ENCODE data around the gene FGFR2. TPM values are rescaled to one million over a fixed set of nuclear protein-coding genes. Genes with fewer than 3 reads are reported as not detected.

FGFR2 gene
- total RNA-seq, 2 experiments from 2014 or later: not detected

GRCh38 chr10:121511460-121511859 is 86.8 kb downstream of the FGFR2 start:
- BruUV-seq (replicated peaks): no TSS peak
- H3K4me1 ChIP-seq (ENCODE audit: insufficient read depth, low read length, poor library complexity, severe bottlenecking): no peaks in the 10 kb centered on the region
- H3K9me2 ChIP-seq (ENCODE audit: insufficient read depth, low read length): no peaks in the 10 kb centered on the region
- no peak overlapping the region for H3K4me3 ChIP-seq (ENCODE audit: low read depth, low read length, poor library complexity, severe bottlenecking)
- POLR2A ChIA-PET: no interaction called here
- CTCF ChIA-PET (ENCODE audit: unreplicated experiment): no interaction called here
- no peak for DNase-seq (ENCODE audit: low spot score)
- intact Hi-C loops (cut with micrococcal nuclease; ENCODE audit: unreplicated experiment): no loop called here
- no peaks in the 10 kb centered on the region for H3K36me3 ChIP-seq (ENCODE audit: insufficient read depth, low read length)
- H3K4me2 ChIP-seq (ENCODE audit: low read length): no peak overlapping the region
- H3K9me3 ChIP-seq (ENCODE audit: low read length): no peaks in the 10 kb centered on the region
- TF ChIP-seq CTCF (conservative IDR thresholded peaks at IDR 0.05; ENCODE audit: low read length) (no peak), EZH2phosphoT487 (IDR thresholded peaks at IDR 0.05; ENCODE audit: borderline replicate concordance, low read depth, low read length) (no peak)
- no peaks in the 10 kb centered on the region for H4K20me1 ChIP-seq (ENCODE audit: insufficient read depth, low read length)
- no peak overlapping the region for H2AFZ ChIP-seq (ENCODE audit: low read length)
- no peaks in the 10 kb centered on the region for H3K79me2 ChIP-seq (ENCODE audit: insufficient read depth, low read depth, low read length)
- no peak overlapping the region for H3K27ac ChIP-seq (ENCODE audit: low read depth, low read length, poor library complexity, severe bottlenecking)

- Histone ChIP-seq H3K4me2 (ENCODE audit: low read length) (no peak overlapping the region), H3K27ac (ENCODE audit: low read depth, low read length, poor library complexity, severe bottlenecking) (no peak overlapping the region), H4K20me1 (ENCODE audit: insufficient read depth, low read length) (no peaks in the 10 kb centered on the region), H3K79me2 (ENCODE audit: insufficient read depth, low read depth, low read length) (no peaks in the 10 kb centered on the region), H3K4me3 (ENCODE audit: low read depth, low read length, poor library complexity, severe bottlenecking) (no peak overlapping the region), H3K4me1 (ENCODE audit: insufficient read depth, low read length, poor library complexity, severe bottlenecking) (no peaks in the 10 kb centered on the region), H3K9me3 (ENCODE audit: low read length) (no peaks in the 10 kb centered on the region), H2AFZ (ENCODE audit: low read length) (no peak overlapping the region), H3K36me3 (ENCODE audit: insufficient read depth, low read length) (no peaks in the 10 kb centered on the region), H3K9me2 (ENCODE audit: insufficient read depth, low read length) (no peaks in the 10 kb centered on the region)
- intact Hi-C loops (cut with micrococcal nuclease; ENCODE audit: unreplicated experiment): no loop called here
- ChIA-PET POLR2A (no interaction called here), CTCF (ENCODE audit: unreplicated experiment) (no interaction called here)
- TF ChIP-seq CTCF (conservative IDR thresholded peaks at IDR 0.05; ENCODE audit: low read length) (no peak), EZH2phosphoT487 (IDR thresholded peaks at IDR 0.05; ENCODE audit: borderline replicate concordance, low read depth, low read length) (no peak)
- no peak for DNase-seq (ENCODE audit: low spot score)
- BruUV-seq (replicated peaks): no TSS peak
Measured at GRCh38 chr10:121510201-121510771, 88.0 kb downstream of the FGFR2 start.

DNA sequence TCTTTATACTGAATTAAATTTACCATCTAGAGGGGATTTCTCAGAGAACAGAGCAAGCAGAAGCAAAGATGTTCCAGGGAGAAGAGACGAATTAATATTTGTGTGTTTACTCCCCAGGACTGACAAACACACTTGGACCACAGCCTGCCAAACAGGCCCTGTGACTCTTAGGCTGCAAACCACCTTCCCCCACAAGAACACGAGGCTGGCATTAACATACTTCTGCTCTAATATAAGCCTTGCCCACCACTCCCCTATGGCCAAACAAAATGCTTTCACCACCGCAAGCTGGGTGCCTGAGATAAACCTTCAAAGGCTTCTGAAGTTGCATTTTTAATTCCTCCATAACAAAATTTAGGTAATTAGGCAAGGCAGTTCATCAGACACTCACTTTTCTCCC is 88.4 kb downstream of the FGFR2 start:
- DNase-seq (ENCODE audit: low spot score): no peak
- no peaks in the 10 kb centered on the region for H3K9me3 ChIP-seq (ENCODE audit: low read length)
- POLR2A ChIA-PET: interaction anchor here (0.6 kb wide), 1 partner anchor 583 kb away, joined by 7 read pairs; no protein-coding TSS in a partner anchor

More for the DNA sequence above, 88.4 kb downstream of the FGFR2 start:
- Histone ChIP-seq H3K4me3 (ENCODE audit: low read depth, low read length, poor library complexity, severe bottlenecking) (no peak overlapping the region), H2AFZ (ENCODE audit: low read length) (no peak overlapping the region), H3K4me2 (ENCODE audit: low read length) (no peak overlapping the region), H3K36me3 (ENCODE audit: insufficient read depth, low read length) (no peaks in the 10 kb centered on the region), H3K9me2 (ENCODE audit: insufficient read depth, low read length) (no peaks in the 10 kb centered on the region), H3K79me2 (ENCODE audit: insufficient read depth, low read depth, low read length) (no peaks in the 10 kb centered on the region), H4K20me1 (ENCODE audit: insufficient read depth, low read length) (no peaks in the 10 kb centered on the region), H3K4me1 (ENCODE audit: insufficient read depth, low read length, poor library complexity, severe bottlenecking) (no peaks in the 10 kb centered on the region), H3K27ac (ENCODE audit: low read depth, low read length, poor library complexity, severe bottlenecking) (no peak overlapping the region)
- CTCF ChIA-PET (ENCODE audit: unreplicated experiment): no interaction called here
- intact Hi-C loops (cut with micrococcal nuclease; ENCODE audit: unreplicated experiment): no loop called here
- TF ChIP-seq EZH2phosphoT487 (IDR thresholded peaks at IDR 0.05; ENCODE audit: borderline replicate concordance, low read depth, low read length) (no peak), CTCF (conservative IDR thresholded peaks at IDR 0.05; ENCODE audit: low read length) (no peak)
- no TSS peak for BruUV-seq (replicated peaks)

Data from OCI-LY7 (cell line).